ENCODE measurements around the gene PHACTR2.
"Not testable (repeated sequence)": the region's sequence is repeated elsewhere in the genome, so short reads cannot be mapped to it uniquely, and the experiment has no call there.

PHACTR2 gene

GRCh38 chr6:143677891-143678791 is at the start of gene PHACTR2:
Gene PHACTR2 (plus strand): TSS chr6:143677965. CDS start chr6:143678164, 199 bp downstream.
- peak; percentile 79 for DNase-seq

- no peak for DNase-seq
Measured at GRCh38 chr6:143629104-143630080, 48.4 kb upstream of the PHACTR2 start.

GRCh38 chr6:143631196-143631595 is 46.6 kb upstream of the PHACTR2 start:
- not testable (repeated sequence) for DNase-seq

GRCh38 chr6:143632894-143633293 is 44.9 kb upstream of the PHACTR2 start:
- no peak for DNase-seq

GRCh38 chr6:143634486-143634885 is 43.3 kb upstream of the PHACTR2 start:
- peak; percentile 95 for DNase-seq

- DNase-seq: peak; percentile 15
Measured at GRCh38 chr6:143637691-143638090, 40.1 kb upstream of the PHACTR2 start.

- no peak for DNase-seq
Measured at GRCh38 chr6:143642403-143642802, 35.4 kb upstream of the PHACTR2 start.

- no peak for DNase-seq
Measured at GRCh38 chr6:143647191-143647590, 30.6 kb upstream of the PHACTR2 start.

- DNase-seq: no peak
Measured at GRCh38 chr6:143647732-143648131, 30.0 kb upstream of the PHACTR2 start.

GRCh38 chr6:143649319-143649718 is 28.4 kb upstream of the PHACTR2 start:
- not testable (repeated sequence) for DNase-seq

- DNase-seq: not testable (repeated sequence)
Measured at GRCh38 chr6:143651328-143651727, 26.4 kb upstream of the PHACTR2 start.

- DNase-seq: peak; percentile 85
Measured at GRCh38 chr6:143652841-143653331, 24.9 kb upstream of the PHACTR2 start.

- no peak for DNase-seq
Measured at GRCh38 chr6:143655541-143655940, 22.2 kb upstream of the PHACTR2 start.

- no peak for DNase-seq
Measured at GRCh38 chr6:143656026-143656425, 21.7 kb upstream of the PHACTR2 start.

- DNase-seq: no peak
Measured at GRCh38 chr6:143657809-143658208, 20.0 kb upstream of the PHACTR2 start.

- DNase-seq: not testable (repeated sequence)
Measured at GRCh38 chr6:143660170-143660569, 17.6 kb upstream of the PHACTR2 start.

GRCh38 chr6:143664171-143664570 is 13.6 kb upstream of the PHACTR2 start:
- no peak for DNase-seq

- DNase-seq: not testable (repeated sequence)
Measured at GRCh38 chr6:143666007-143666406, 11.8 kb upstream of the PHACTR2 start.

- DNase-seq: peak; percentile 62
Measured at GRCh38 chr6:143669483-143669882, 8.3 kb upstream of the PHACTR2 start.

GRCh38 chr6:143673669-143674068 is 4.1 kb upstream of the PHACTR2 start:
- peak; percentile 59 for DNase-seq

GRCh38 chr6:143674483-143675381 is 3.0 kb upstream of the PHACTR2 start:
- peak; percentile 26 for DNase-seq

- no peak for DNase-seq
Measured at GRCh38 chr6:143675382-143675900, 2.3 kb upstream of the PHACTR2 start.

All from NCI-H69 (cell line).